Transverse colon (tissue), 4 donors: Measurements from ENCODE around the gene ZNF260. TPM values are rescaled to one million over a fixed set of nuclear protein-coding genes. Genes with fewer than 3 reads are reported as not detected.
A peak's percentile ranks its signal among the peaks of the same experiment; 100 is the strongest.

ENCODE experiments used
- DNase-seq: peaks from one replicate; pipeline ENCODE4 v3.0.0-alpha.2; 2019
- H3K27ac ChIP-seq, 4 donors: fragments of 200-600 bp; sonication (generic); 2 replicates each; pipeline ENCODE4 v1.5.1; 2016 to 2018; ENCODE audit warnings: inconsistent platforms in 4 of 4
- H3K27me3 ChIP-seq: fragments of 200-600 bp; sonication (generic); 2 replicates; pipeline ENCODE4 v1.5.1; 2017; ENCODE audit warnings: inconsistent platforms
- H3K36me3 ChIP-seq, 4 donors: fragments of 200-600 bp; sonication (generic); 2 replicates each; pipeline ENCODE4 v1.5.1; 2017 to 2019; ENCODE audit warnings: inconsistent platforms in 4 of 4
- H3K4me1 ChIP-seq, 4 donors: fragments of 200-600 bp; sonication (generic); 2 replicates each; pipeline ENCODE4 v1.5.1; 2017 to 2020; ENCODE audit warnings: inconsistent platforms in 4 of 4
- H3K4me3 ChIP-seq, 4 donors: fragments of 200-600 bp; sonication (generic); 1 replicate in 1 of 4; 2 replicates in 3 of 4; pipeline versions ENCODE4 v1.5.1 to v1.6.1; 2017 to 2019; ENCODE audit warnings: inconsistent platforms in 4 of 4
- H3K9me3 ChIP-seq, 2 donors: fragments of 200-600 bp; sonication (generic); 2 replicates each; pipeline ENCODE4 v1.5.1; 2017 to 2019; ENCODE audit warnings: inconsistent platforms in 2 of 2
- EP300 ChIP-seq: sonication (generic); formaldehyde crosslinking; IDR thresholded peaks from one replicate; pipeline ENCODE4 v1.6.1; 2017; ENCODE audit warnings: antibody characterized with exemption, low read depth
- POLR2A ChIP-seq: fragments of 450-650 bp; IDR thresholded peaks from one replicate; pipeline ENCODE4 v1.6.1; 2016; ENCODE audit warnings: antibody characterized with exemption, mild to moderate bottlenecking, moderate library complexity
- POLR2AphosphoS5 ChIP-seq, 3 donors: sonication (generic); formaldehyde crosslinking; IDR thresholded peaks; one replicate each; pipeline ENCODE4 v1.6.1; 2016; ENCODE audit warnings: antibody characterized with exemption in 3 of 3
- WGBS, 2 donors: methylation state at CpG; one replicate each; pipeline ENCODE4 v1.1.5; 2018; ENCODE audit warnings: low coverage in 1 of 2; 5-methylcytosine and 5-hydroxymethylcytosine counted together
- in situ Hi-C, 4 donors: fragments of 200-750 bp; cut with MboI; loops; one replicate each; pipeline versions ENCODE4 v1.15.0 to v1.15.1; 2017; ENCODE audit warnings: low sequenced_read_pairs in 3 of 4, low pct_ligation_motif_present in 1 of 4, low pct_unique_long_range_greater_than_20kb in 1 of 4
- intact Hi-C: fragments of 100-400 bp; cut with DNase I; formaldehyde crosslinking; loops from one replicate; pipeline ENCODE4 v1.15.1; 2023; ENCODE audit warnings: low total_unique reads
- total RNA-seq, 4 donors: library from RNA; depleted of rRNA; stranded (reverse); fragments of >200 nt; gene quantifications; one replicate each; pipeline ENCODE4 v1.1.0, GENCODE V29; 2016
- TF ChIP-seq, protein P1 (sequence below), 5 experiments: fragments of 200-600 bp in 3 of 5; fragments of 450-650 bp in 2 of 5; sonication (generic) in 3 of 5; IDR thresholded peaks; 1 replicate in 2 of 5; 2 replicates in 3 of 5; pipeline ENCODE4 v1.5.1; 2016 to 2017; ENCODE audit warnings: antibody characterized with exemption in 5 of 5, inconsistent platforms in 3 of 5, mild to moderate bottlenecking in 2 of 5, moderate library complexity in 1 of 5

ZNF260 gene
- total RNA-seq, 4 donors from 2014 or later: 2.6 to 11.1 (median 7.4) TPM

DNA sequence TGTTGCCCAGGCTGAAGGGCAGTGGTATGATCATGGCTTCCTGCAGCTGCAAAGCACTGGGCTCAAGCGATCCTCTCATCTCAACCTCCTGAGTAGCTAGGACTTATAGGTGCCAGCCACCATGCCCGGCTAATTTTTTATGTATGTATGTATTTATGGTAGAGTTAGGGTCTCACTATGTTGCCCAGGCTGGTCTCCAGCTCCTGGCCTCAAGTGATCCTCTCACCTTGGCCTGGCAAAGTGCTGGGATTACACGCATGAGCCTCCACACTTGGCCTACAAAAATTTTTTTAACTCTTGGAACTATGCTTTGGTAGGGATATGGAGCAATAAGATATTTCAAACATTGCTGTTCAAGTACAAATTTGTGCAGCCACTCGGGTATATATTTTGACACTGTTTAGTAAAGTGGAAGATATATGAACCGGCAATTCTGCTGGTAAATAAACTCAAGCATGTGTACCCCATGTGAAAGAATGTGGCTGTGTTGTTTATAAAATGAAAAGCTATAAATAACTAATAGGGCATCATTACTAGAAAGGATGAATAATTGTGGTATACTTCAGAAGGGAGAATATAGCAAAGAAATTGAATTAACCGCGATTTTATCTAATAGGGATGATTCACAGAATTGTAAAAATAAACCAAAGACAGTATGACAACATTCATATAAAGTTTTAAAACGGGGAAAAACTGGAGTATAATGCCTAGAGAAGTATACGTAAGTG lies 39.8 kb downstream of the ZNF260 start:
- DNase-seq: no peak
- in situ Hi-C loops: loop anchor here in 1 of 4 donors (25.0 kb wide), 1 partner anchor 276 kb away; the partner anchor contains the start of genes ZNF146 and ZNF565
- peaks cover 0 to 8% of the 10 kb centered on the region in 2 donors for H3K9me3 ChIP-seq
- intact Hi-C loops: no loop called here
- H3K36me3 ChIP-seq: no peaks in the 10 kb centered on the region
- H3K4me1 ChIP-seq: peaks cover 7 to 17% (median 12%) of the 10 kb centered on the region in 4 donors
- TF ChIP-seq EP300 (no peak), POLR2A (no peak), POLR2AphosphoS5 (IDR thresholded peaks at IDR 0.05) (no peak)
- TF ChIP-seq, protein P1, sequence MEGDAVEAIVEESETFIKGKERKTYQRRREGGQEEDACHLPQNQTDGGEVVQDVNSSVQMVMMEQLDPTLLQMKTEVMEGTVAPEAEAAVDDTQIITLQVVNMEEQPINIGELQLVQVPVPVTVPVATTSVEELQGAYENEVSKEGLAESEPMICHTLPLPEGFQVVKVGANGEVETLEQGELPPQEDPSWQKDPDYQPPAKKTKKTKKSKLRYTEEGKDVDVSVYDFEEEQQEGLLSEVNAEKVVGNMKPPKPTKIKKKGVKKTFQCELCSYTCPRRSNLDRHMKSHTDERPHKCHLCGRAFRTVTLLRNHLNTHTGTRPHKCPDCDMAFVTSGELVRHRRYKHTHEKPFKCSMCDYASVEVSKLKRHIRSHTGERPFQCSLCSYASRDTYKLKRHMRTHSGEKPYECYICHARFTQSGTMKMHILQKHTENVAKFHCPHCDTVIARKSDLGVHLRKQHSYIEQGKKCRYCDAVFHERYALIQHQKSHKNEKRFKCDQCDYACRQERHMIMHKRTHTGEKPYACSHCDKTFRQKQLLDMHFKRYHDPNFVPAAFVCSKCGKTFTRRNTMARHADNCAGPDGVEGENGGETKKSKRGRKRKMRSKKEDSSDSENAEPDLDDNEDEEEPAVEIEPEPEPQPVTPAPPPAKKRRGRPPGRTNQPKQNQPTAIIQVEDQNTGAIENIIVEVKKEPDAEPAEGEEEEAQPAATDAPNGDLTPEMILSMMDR (IDR thresholded peaks at IDR 0.05): no peak
- peak overlapping the region; percentile 67 to 77 (median 74) for H3K4me3 ChIP-seq
- H3K27ac ChIP-seq: peak overlapping the region; percentile 95 to 96 (median 95)
- H3K27me3 ChIP-seq: no peaks in the 10 kb centered on the region
- WGBS, 2 donors: 33 to 47% methylated on average over 7 to 9 of the region's 9 CpGs

DNA sequence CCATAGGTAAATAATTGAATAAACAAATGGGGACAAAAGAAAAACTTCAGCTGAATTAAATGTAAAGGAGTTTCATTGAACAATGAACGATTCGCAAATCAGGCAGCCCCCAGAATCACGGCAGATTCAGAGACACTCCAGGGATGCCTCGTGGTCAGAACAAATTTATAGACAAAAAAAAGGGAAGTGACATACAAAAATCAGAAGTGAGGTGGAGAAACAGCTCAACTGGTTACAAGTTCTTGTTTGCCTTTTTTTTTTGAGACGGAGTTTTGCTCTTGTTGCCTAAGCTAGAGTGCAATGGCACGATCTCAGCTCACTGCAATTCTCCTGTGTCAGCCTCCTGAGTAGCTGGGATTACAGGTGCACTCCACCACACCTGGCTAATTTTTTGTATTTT lies 44.4 kb downstream of the ZNF260 start:
- Histone ChIP-seq H3K27ac (no peak overlapping the region), H3K4me3 (no peak overlapping the region), H3K36me3 (peaks cover 0 to 10% (median 0%) of the 10 kb centered on the region in 4 donors), H3K27me3 (no peaks in the 10 kb centered on the region), H3K4me1 (peaks cover 7 to 13% (median 7%) of the 10 kb centered on the region in 4 donors), H3K9me3 (peaks cover 12 to 14% of the 10 kb centered on the region in 2 donors)
- in situ Hi-C loops (loop anchor here in 1 of 4 donors (25.0 kb wide), 1 partner anchor 271 kb away; the partner anchor contains the start of genes ZNF146 and ZNF565), intact Hi-C loops (no loop called here)
- TF ChIP-seq POLR2A: no peak
- TF ChIP-seq EP300: no peak
- no peak for TF ChIP-seq POLR2AphosphoS5 (IDR thresholded peaks at IDR 0.05)
- TF ChIP-seq, protein P1 (IDR thresholded peaks at IDR 0.05): no peak
- DNase-seq: no peak
- WGBS, 2 donors: 89 to 91% methylated on average over 6 of the region's 6 CpGs

DNA sequence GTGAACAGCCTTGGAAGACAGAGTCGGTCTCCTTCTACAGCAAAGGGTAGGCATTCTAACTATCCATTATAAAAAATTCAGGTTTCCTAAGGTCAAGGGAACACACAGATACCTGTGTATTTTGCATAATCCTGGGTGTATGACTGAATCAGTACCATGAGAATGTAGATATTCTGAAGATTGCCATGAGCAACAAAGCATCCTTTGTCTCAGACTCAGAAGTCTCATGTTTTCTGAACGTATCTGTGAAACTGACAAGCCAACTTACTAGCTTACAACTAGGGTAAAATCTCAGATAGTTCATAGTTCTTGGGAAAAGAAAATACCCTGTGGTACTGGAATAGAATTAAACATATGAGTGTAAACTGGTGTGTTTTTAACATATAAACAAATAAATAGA lies 45.2 kb downstream of the ZNF260 start:
- DNase-seq: no peak
- Histone ChIP-seq H3K4me1 (peaks cover 0 to 5% (median under 1%) of the 10 kb centered on the region in 4 donors), H3K27ac (no peak overlapping the region), H3K36me3 (peaks cover 0 to 10% (median 0%) of the 10 kb centered on the region in 4 donors), H3K9me3 (peaks cover 12 to 18% of the 10 kb centered on the region in 2 donors), H3K27me3 (no peaks in the 10 kb centered on the region), H3K4me3 (no peak overlapping the region)
- in situ Hi-C loops (loop anchor here in 1 of 4 donors (25.0 kb wide), 1 partner anchor 271 kb away; the partner anchor contains the start of genes ZNF146 and ZNF565), intact Hi-C loops (no loop called here)
- TF ChIP-seq, protein P1 (IDR thresholded peaks at IDR 0.05): no peak
- TF ChIP-seq EP300 (no peak), POLR2AphosphoS5 (IDR thresholded peaks at IDR 0.05) (no peak), POLR2A (no peak)
- 82 to 86% methylated on average over 2 of the region's 2 CpGs for WGBS, 2 donors

Other genes starting within 250 kb of the ZNF260 start
- gene ZFP14, start 149.1 kb downstream of the ZNF260 start, total RNA-seq: 10 to 100 TPM in 1 of 4 donors, 1 to 10 TPM in 3; 2.2 to 10.3 (median 6.3) TPM
- gene ZFP82, start 109.6 kb downstream of the ZNF260 start, total RNA-seq: 1 to 10 TPM in 3 of 4 donors, under 1 TPM in 1; 0.80 to 3.7 (median 2.4) TPM
- gene ZNF566, start 38.7 kb downstream of the ZNF260 start, total RNA-seq: 10 to 100 TPM in 2 of 4 donors, 1 to 10 TPM in 2; 1.9 to 15.1 (median 10.0) TPM
- gene ZNF529, start 45.0 kb upstream of the ZNF260 start, total RNA-seq: 1 to 10 TPM; 1.8 to 8.3 (median 4.9) TPM
- 1 to 10 TPM in 2 of 4 donors, under 1 TPM in 1, not detected in 1; 0.40 to 2.5 (median 2.0) TPM for gene ZNF382, start 77.0 kb upstream of the ZNF260 start, total RNA-seq
- gene ZNF461, start 138.6 kb upstream of the ZNF260 start, total RNA-seq: 10 to 100 TPM in 1 of 4 donors, 1 to 10 TPM in 2, not detected in 1; 5.2 to 12.7 (median 6.0) TPM
- 10 to 100 TPM in 1 of 4 donors, 1 to 10 TPM in 3; 4.8 to 10.1 (median 8.5) TPM for gene ZNF567, start 159.3 kb upstream of the ZNF260 start, total RNA-seq
- 1 to 10 TPM in 3 of 4 donors, under 1 TPM in 1; 0.75 to 2.2 (median 1.4) TPM for gene ZNF850, start 244.5 kb upstream of the ZNF260 start, total RNA-seq